H9 (cell line): ENCODE measurements around the gene AMY2B. TPM values are rescaled to one million over a fixed set of nuclear protein-coding genes. Genes with fewer than 3 reads are reported as not detected.

Experiments
- DNase-seq: peaks from one replicate; pipeline ENCODE4 v3.0.0-alpha.2; 2017
- H2AFZ ChIP-seq: one replicate; pipeline ENCODE4 v1.6.1; 2013; ENCODE audit warnings: mild to moderate bottlenecking, low read length, control low read depth, moderate library complexity
- H2AK5ac ChIP-seq: 2 replicates; pipeline ENCODE4 v1.6.1; 2013; ENCODE audit warnings: low read length, control low read depth, mixed read lengths; ENCODE audit not compliant: insufficient read length
- H2BK120ac ChIP-seq: one replicate; pipeline ENCODE4 v1.6.1; 2013; ENCODE audit warnings: low read depth, mild to moderate bottlenecking, low read length, control low read depth, inconsistent platforms; ENCODE audit not compliant: poor library complexity, severe bottlenecking
- H2BK12ac ChIP-seq: 2 replicates; pipeline ENCODE4 v1.6.1; 2013; ENCODE audit warnings: low read length, control low read depth, mixed read lengths, low read depth; ENCODE audit not compliant: insufficient read length
- H2BK15ac ChIP-seq: 2 replicates; pipeline ENCODE4 v1.6.1; 2013; ENCODE audit warnings: low read depth, low read length, control low read depth
- H2BK20ac ChIP-seq: one replicate; pipeline ENCODE4 v1.6.1; 2013; ENCODE audit warnings: low read depth, mild to moderate bottlenecking, low read length, control low read depth, inconsistent platforms; ENCODE audit not compliant: poor library complexity, severe bottlenecking
- H2BK5ac ChIP-seq: 2 replicates; pipeline ENCODE4 v1.6.1; 2013; ENCODE audit warnings: low read length, control low read depth, mixed read lengths; ENCODE audit not compliant: insufficient read length
- H3K14ac ChIP-seq: 2 replicates; pipeline ENCODE4 v1.6.1; 2013; ENCODE audit warnings: low read length, control low read depth; ENCODE audit not compliant: insufficient read depth
- H3K18ac ChIP-seq: 2 replicates; pipeline ENCODE4 v1.6.1; 2013; ENCODE audit warnings: low read depth, mild to moderate bottlenecking, mixed read lengths, low read length, control low read depth; ENCODE audit not compliant: insufficient read length
- H3K23ac ChIP-seq: 2 replicates; pipeline ENCODE4 v1.6.1; 2013; ENCODE audit warnings: low read length, control low read depth, mixed read lengths, low read depth; ENCODE audit not compliant: insufficient read length
- H3K23me2 ChIP-seq: 2 replicates; pipeline ENCODE4 v1.6.1; 2013; ENCODE audit warnings: low read depth, mild to moderate bottlenecking, mixed read lengths, low read length, control low read depth; ENCODE audit not compliant: insufficient read length, poor library complexity, severe bottlenecking
- H3K27ac ChIP-seq: 2 replicates; pipeline ENCODE4 v1.5.1; 2013; ENCODE audit warnings: low read length, control low read depth, mixed read lengths, low read depth; ENCODE audit not compliant: insufficient read length
- H3K27me3 ChIP-seq: 2 replicates; pipeline ENCODE4 v1.6.1; 2013; ENCODE audit warnings: low read length, control low read depth, inconsistent platforms; ENCODE audit not compliant: insufficient read depth
- H3K4ac ChIP-seq: 2 replicates; pipeline ENCODE4 v1.6.1; 2013; ENCODE audit warnings: low read depth, mild to moderate bottlenecking, control low read depth, inconsistent platforms, low read length, moderate library complexity
- H3K4me1 ChIP-seq: 2 replicates; pipeline ENCODE4 v1.6.1; 2013; ENCODE audit warnings: low read length, control low read depth, inconsistent platforms; ENCODE audit not compliant: insufficient read depth
- H3K4me2 ChIP-seq: 2 replicates; pipeline ENCODE4 v1.6.1; 2013; ENCODE audit warnings: low read length, control low read depth, mixed read lengths; ENCODE audit not compliant: insufficient read length, insufficient read depth
- H3K56ac ChIP-seq: 2 replicates; pipeline ENCODE4 v1.6.1; 2013; ENCODE audit warnings: low read depth, mild to moderate bottlenecking, mixed read lengths, low read length, control low read depth; ENCODE audit not compliant: insufficient read length
- H3K79me1 ChIP-seq: 2 replicates; pipeline ENCODE4 v1.6.1; 2013; ENCODE audit warnings: low read depth, mild to moderate bottlenecking, moderate library complexity, low read length, control low read depth, inconsistent platforms; ENCODE audit not compliant: insufficient read depth, poor library complexity, severe bottlenecking
- H3K79me2 ChIP-seq: 2 replicates; pipeline ENCODE4 v1.6.1; 2013; ENCODE audit warnings: low read length, control low read depth, inconsistent platforms; ENCODE audit not compliant: insufficient read depth
- H3K9ac ChIP-seq: 2 replicates; pipeline ENCODE4 v1.6.1; 2013; ENCODE audit warnings: low read length, control low read depth, mixed read lengths; ENCODE audit not compliant: insufficient read length; ENCODE audit errors: extremely low read depth
- H3K9me3 ChIP-seq: one replicate; pipeline ENCODE4 v1.6.1; 2013; ENCODE audit warnings: low read depth, low read length, inconsistent platforms; ENCODE audit not compliant: control insufficient read depth
- H3T11ph ChIP-seq: one replicate; pipeline ENCODE4 v1.6.1; 2013; ENCODE audit warnings: mild to moderate bottlenecking, low read length, control low read depth, inconsistent platforms
- H4K20me1 ChIP-seq: one replicate; pipeline ENCODE4 v1.6.1; 2013; ENCODE audit not compliant: control insufficient read depth, insufficient read length, insufficient read depth
- H4K5ac ChIP-seq: 2 replicates; pipeline ENCODE4 v1.6.1; 2013; ENCODE audit warnings: low read depth, mild to moderate bottlenecking, mixed read lengths, low read length, control low read depth; ENCODE audit not compliant: insufficient read length
- H4K8ac ChIP-seq: replicated peaks from 2 replicates; pipeline ENCODE4 v1.6.1; 2013; ENCODE audit warnings: low read length, control low read depth, mixed read lengths, low read depth; ENCODE audit not compliant: insufficient read length
- H4K91ac ChIP-seq: 2 replicates; pipeline ENCODE4 v1.6.1; 2013; ENCODE audit warnings: low read depth, mild to moderate bottlenecking, moderate library complexity, mixed read lengths, low read length, control low read depth; ENCODE audit not compliant: insufficient read length
- H3K27ac Mint-ChIP-seq, 3 experiments: 2 replicates in 2 of 3; 3 replicates in 1 of 3; pipeline ENCODE4 v1.8.0; 2020 to 2021; ENCODE audit warnings: mixed read lengths in 3 of 3, mild to moderate bottlenecking in 1 of 3, moderate library complexity in 1 of 3
- H3K27me3 Mint-ChIP-seq: 2 replicates; pipeline ENCODE4 v1.8.0; 2021; ENCODE audit warnings: low read depth, mild to moderate bottlenecking, moderate library complexity, mixed read lengths
- H3K36me3 Mint-ChIP-seq, 3 experiments: 2 replicates in 2 of 3; 3 replicates in 1 of 3; pipeline ENCODE4 v1.8.0; 2020 to 2021; ENCODE audit warnings: low read depth in 3 of 3, mixed read lengths in 3 of 3; ENCODE audit not compliant: insufficient read depth in 1 of 3
- H3K4me1 Mint-ChIP-seq, 2 experiments: 2 replicates each; pipeline ENCODE4 v1.8.0; 2020; ENCODE audit warnings: mixed read lengths in 2 of 2
- H3K4me3 Mint-ChIP-seq, 2 experiments: 2 replicates in 1 of 2; 3 replicates in 1 of 2; pipeline ENCODE4 v1.8.0; 2020 to 2021; ENCODE audit warnings: mild to moderate bottlenecking in 2 of 2, mixed read lengths in 2 of 2, moderate library complexity in 1 of 2
- H3K9me3 Mint-ChIP-seq, 2 experiments: 2 replicates in 1 of 2; 3 replicates in 1 of 2; pipeline ENCODE4 v1.8.0; 2020; ENCODE audit warnings: mild to moderate bottlenecking in 2 of 2, mixed read lengths in 2 of 2, moderate library complexity in 1 of 2
- CTCF ChIP-seq: fragments of 200-600 bp; sonication (generic); conservative IDR thresholded peaks from 3 replicates; pipeline ENCODE4 v1.8.0; 2021; ENCODE audit warnings: antibody characterized with exemption, mild to moderate bottlenecking
- WGBS: extraction: QIAGEN DNeasy Blood & Tissue Kit; methylation state at CpG from one replicate; pipeline ENCODE4 v1.1.7; 2013; ENCODE audit warnings: missing lambda C conversion rate, low lambda C conversion rate, mixed read lengths; ENCODE audit not compliant: insufficient read length; ENCODE audit errors: extremely low coverage; 5-methylcytosine and 5-hydroxymethylcytosine counted together
- total RNA-seq: library from RNA; stranded (reverse); gene quantifications from 2 replicates; pipeline ENCODE4 v1.2.1, GENCODE V29; 2021

Gene AMY2B
- total RNA-seq, 1 experiment from 2014 or later: 0.90 TPM

- Mint-ChIP-seq H3K9me3 (peaks cover 0 to 5% of the 10 kb centered on the region in 2 experiments; a peak in 2 of 5 replicates), H3K4me1 (peaks cover 10 to 13% of the 10 kb centered on the region in 2 experiments), H3K4me3 (no peak overlapping the region), H3K27me3 (no peaks in the 10 kb centered on the region), H3K36me3 (peaks cover 4 to 15% (median 15%) of the 10 kb centered on the region in 3 experiments; a peak in 6 of 7 replicates), H3K27ac (no peak overlapping the region)
- no peak overlapping the region for H3K27ac ChIP-seq
- H4K5ac ChIP-seq: no peak overlapping the region
- no peak overlapping the region for H3K23ac ChIP-seq
- no peak overlapping the region for H2BK20ac ChIP-seq
- no peak overlapping the region for H3K18ac ChIP-seq
- H2BK12ac ChIP-seq: no peak overlapping the region
- H3K9me3 ChIP-seq: no peaks in the 10 kb centered on the region
- H2BK5ac ChIP-seq: no peak overlapping the region
- no peak overlapping the region for H4K8ac ChIP-seq
- no peak overlapping the region for H3K14ac ChIP-seq
- H4K20me1 ChIP-seq: no peaks in the 10 kb centered on the region
- H3K27me3 ChIP-seq: no peaks in the 10 kb centered on the region
- H2BK15ac ChIP-seq: no peak overlapping the region
- H2AFZ ChIP-seq: no peak overlapping the region
- no peak overlapping the region for H3K9ac ChIP-seq
- peaks cover 2% of the 10 kb centered on the region; the same call in 1 of the 2 replicates for H3K79me2 ChIP-seq
- no peaks in the 10 kb centered on the region for H3K4me1 ChIP-seq
- no peaks in the 10 kb centered on the region for H3K79me1 ChIP-seq
- H3K4ac ChIP-seq: no peak overlapping the region
- no peaks in the 10 kb centered on the region for H3K23me2 ChIP-seq
- WGBS: no CpG with 5 or more reads among the region's 8 CpGs
- no peak overlapping the region for H3K4me2 ChIP-seq
- no peak for DNase-seq
- no peak overlapping the region for H2AK5ac ChIP-seq
- H4K91ac ChIP-seq: no peak overlapping the region
- TF ChIP-seq CTCF: no peak
- no peak overlapping the region for H2BK120ac ChIP-seq
- H3K56ac ChIP-seq: no peak overlapping the region
- no peak overlapping the region for H3T11ph ChIP-seq
Measured at GRCh38 chr1:103529746-103530145, 41.6 kb upstream of the AMY2B start.
